T-cell (primary cell): ENCODE measurements around the gene ABCF2. TPM values are rescaled to one million over a fixed set of nuclear protein-coding genes. Genes with fewer than 3 reads are reported as not detected.

Experiments
- ATAC-seq, 4 experiments: fragments of 200-7000 bp in 3 of 4; fragments of 150-1000 bp in 1 of 4; cut with Tn5 transposase; replicated peaks in 1 of 4; 1 replicate in 3 of 4; 2 replicates in 1 of 4; pipeline ENCODE4 v1.10.0; 2021; ENCODE audit warnings: moderate library complexity in 3 of 4, mild to moderate bottlenecking in 2 of 4, moderate number of reproducible peaks in 1 of 4
- CTCF ChIA-PET, 2 donors: fragments of 300-600 bp; sonication (Branson Sonifier 250); formaldehyde crosslinking; loops; one replicate each; lab custom pipeline; 2022; ENCODE audit warnings: antibody characterized with exemption in 2 of 2; lab: Charles Lee
- POLR2A ChIA-PET, 2 donors: fragments of 300-600 bp; sonication (Branson Sonifier 250); formaldehyde crosslinking; loops; one replicate each; lab custom pipeline; 2022; ENCODE audit warnings: antibody characterized with exemption in 2 of 2; lab: Charles Lee
- DNase-seq, 35 experiments: peaks; one replicate each; pipeline versions ENCODE4 v3.0.0 to v3.0.0-alpha.2; 2013 to 2023
- H3K27ac ChIP-seq: one replicate; pipeline ENCODE4 v1.5.1; 2013; ENCODE audit warnings: low read length
- H3K27me3 ChIP-seq, 2 experiments: replicated peaks in 1 of 2; 1 replicate in 1 of 2; 2 replicates in 1 of 2; pipeline versions ENCODE4 v1.6.1 to v1.7.0; 2013; ENCODE audit warnings: low read length in 1 of 2, mixed read lengths in 1 of 2; ENCODE audit not compliant: control insufficient read depth in 2 of 2, insufficient read depth in 2 of 2; ENCODE audit errors: extremely low read depth in 1 of 2
- H3K36me3 ChIP-seq, 2 donors: 1 replicate in 1 of 2; 2 replicates in 1 of 2; pipeline versions ENCODE4 v1.6.1 to v1.7.0; 2013; ENCODE audit warnings: low read length in 1 of 2; ENCODE audit not compliant: control insufficient read depth in 2 of 2, insufficient read depth in 1 of 2; ENCODE audit errors: extremely low read depth in 1 of 2
- H3K4me1 ChIP-seq, 2 experiments: 1 replicate in 1 of 2; 2 replicates in 1 of 2; pipeline versions ENCODE4 v1.6.1 to v1.7.0; 2013; ENCODE audit warnings: low read length in 2 of 2, mixed read lengths in 1 of 2; ENCODE audit not compliant: insufficient read depth in 2 of 2, control insufficient read depth in 1 of 2; ENCODE audit errors: extremely low read depth in 1 of 2
- H3K4me3 ChIP-seq, 2 donors: 1 replicate in 1 of 2; 2 replicates in 1 of 2; pipeline versions ENCODE4 v1.5.1 to v1.7.0; 2013; ENCODE audit warnings: mild to moderate bottlenecking in 2 of 2, low read length in 1 of 2, moderate library complexity in 1 of 2; ENCODE audit not compliant: control insufficient read depth in 1 of 2; ENCODE audit errors: extremely low read depth in 1 of 2
- H3K9me3 ChIP-seq: 2 replicates; pipeline ENCODE4 v1.7.0; 2013
- H3K27ac Mint-ChIP-seq, 2 donors: one replicate each; pipeline ENCODE4 v1.8.0; 2020 to 2021; ENCODE audit warnings: mild to moderate bottlenecking in 2 of 2, mixed read lengths in 2 of 2
- H3K27me3 Mint-ChIP-seq, 2 donors: one replicate each; pipeline ENCODE4 v1.8.0; 2021 to 2022; ENCODE audit warnings: mixed read lengths in 2 of 2
- H3K36me3 Mint-ChIP-seq: one replicate; pipeline ENCODE4 v1.8.0; 2021; ENCODE audit warnings: mixed read lengths
- H3K4me1 Mint-ChIP-seq, 3 donors: one replicate each; pipeline ENCODE4 v1.8.0; 2020 to 2022; ENCODE audit warnings: mixed read lengths in 3 of 3, mild to moderate bottlenecking in 1 of 3
- H3K4me3 Mint-ChIP-seq, 3 donors: one replicate each; pipeline ENCODE4 v1.8.0; 2020 to 2022; ENCODE audit warnings: mild to moderate bottlenecking in 3 of 3, mixed read lengths in 3 of 3, moderate library complexity in 3 of 3
- H3K9me3 Mint-ChIP-seq, 3 donors: one replicate each; pipeline ENCODE4 v1.8.0; 2020 to 2022; ENCODE audit warnings: mixed read lengths in 3 of 3
- WGBS: methylation state at CpG from one replicate; pipeline ENCODE4 v1.1.5; 2013; ENCODE audit warnings: missing lambda C conversion rate; ENCODE audit not compliant: insufficient coverage; 5-methylcytosine and 5-hydroxymethylcytosine counted together
- total RNA-seq, 35 experiments: library from RNA in 6 of 35; stranded (reverse) in 6 of 35; fragments of 120-200 nt in 1 of 35; gene quantifications; one replicate each; pipeline versions ENCODE4 v1.2.1 to v1.2.4 and lab custom pipeline; 2013 to 2026

ABCF2 gene
- total RNA-seq, 5 donors from 2014 or later (not counting 1 experiment from before 2014, with no cell fraction given) = 22.9 to 39.7 (median 38.8) TPM

GRCh38 chr7:151209588-151209987 lies 17.4 kb downstream of the ABCF2 start:
- Histone ChIP-seq H3K27me3 (no peaks in the 10 kb centered on the region), H3K36me3 (peaks cover 0 to 19% of the 10 kb centered on the region in 2 donors), H3K27ac (no peak overlapping the region), H3K4me1 (peaks cover 3 to 43% of the 10 kb centered on the region in 2 experiments), H3K9me3 (no peaks in the 10 kb centered on the region), H3K4me3 (no peak overlapping the region)
- Mint-ChIP-seq H3K36me3 (peaks cover 21% of the 10 kb centered on the region), H3K27ac (peak overlapping the region in 1 of 2 donors; percentile 42), H3K9me3 (no peaks in the 10 kb centered on the region), H3K4me1 (peaks cover 27 to 41% (median 29%) of the 10 kb centered on the region in 3 donors), H3K4me3 (no peak overlapping the region), H3K27me3 (no peaks in the 10 kb centered on the region)
- ChIA-PET CTCF (interaction anchor here in 1 of 2 donors (0.7 kb wide), 1 partner anchor 11 kb away, joined by 4 read pairs; no protein-coding TSS in a partner anchor), POLR2A (no interaction called here)
- WGBS = 95% methylated on average over 4 of the region's 6 CpGs
- DNase-seq (no peak), ATAC-seq (no peak)

DNA sequence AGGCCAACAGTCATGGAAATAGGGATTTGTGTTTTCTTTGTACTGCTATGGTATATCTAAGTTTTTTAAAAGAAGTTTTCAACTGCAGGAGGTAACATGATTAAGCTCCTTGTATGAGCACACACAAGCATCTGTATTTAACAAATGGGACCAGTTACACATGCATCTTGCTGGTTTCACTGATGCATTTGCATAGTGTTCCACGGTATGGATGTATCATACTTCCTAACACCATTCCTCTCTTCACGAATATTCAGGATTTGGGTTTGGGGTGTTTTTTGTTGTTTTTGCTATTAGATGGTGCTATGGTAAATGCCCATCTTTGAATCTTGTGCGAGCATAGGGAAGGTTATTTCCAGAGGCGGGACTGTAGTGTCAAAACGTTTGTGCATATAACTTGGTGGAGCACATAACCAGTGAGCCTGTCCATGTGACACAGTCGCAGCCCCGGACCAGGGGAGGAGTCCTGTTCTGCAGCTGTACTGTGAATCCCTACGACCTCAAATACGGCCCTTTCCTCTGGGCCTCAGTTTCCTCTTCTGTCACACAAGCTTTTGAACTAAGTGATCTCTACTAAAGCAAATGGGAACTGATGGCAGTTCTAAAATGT lies 18.6 kb downstream of the ABCF2 start:
- WGBS = 71% methylated on average over 4 of the region's 9 CpGs
- Histone ChIP-seq H3K36me3 (peaks cover 0 to 7% of the 10 kb centered on the region in 2 donors), H3K4me3 (no peak overlapping the region), H3K27me3 (peaks cover 0 to 8% of the 10 kb centered on the region in 2 experiments), H3K9me3 (no peaks in the 10 kb centered on the region), H3K4me1 (peaks cover 3 to 43% of the 10 kb centered on the region in 2 experiments), H3K27ac (peak overlapping the region; percentile 89)
- ChIA-PET CTCF (interaction anchor here in 1 of 2 donors (2.2 to 3.5 kb wide), 2 partner anchors 18 to 35 kb away, joined by 11 to 26 read pairs; partner anchors contain the start of gene ABCF2), POLR2A (no interaction called here)
- DNase-seq (no peak), ATAC-seq (no peak)
- peaks cover 27 to 42% (median 29%) of the 10 kb centered on the region in 3 donors for H3K4me1 Mint-ChIP-seq
- H3K36me3 Mint-ChIP-seq = peaks cover 14% of the 10 kb centered on the region
- H3K9me3 Mint-ChIP-seq = no peaks in the 10 kb centered on the region
- no peak overlapping the region for H3K4me3 Mint-ChIP-seq
- peak overlapping the region in 1 of 2 donors; percentile 90 for H3K27ac Mint-ChIP-seq
- no peaks in the 10 kb centered on the region for H3K27me3 Mint-ChIP-seq

GRCh38 chr7:151207804-151208203 lies 19.2 kb downstream of the ABCF2 start:
- WGBS = 95% methylated on average over 11 of the region's 12 CpGs
- peaks cover 3 to 43% of the 10 kb centered on the region in 2 experiments for H3K4me1 ChIP-seq
- CTCF ChIA-PET = interaction anchor here in 1 of 2 donors (2.2 to 3.5 kb wide), 2 partner anchors 19 to 36 kb away, joined by 11 to 26 read pairs; partner anchors contain the start of gene ABCF2
- H3K4me3 Mint-ChIP-seq = peak overlapping the region in 1 of 3 donors; percentile 51
- peaks cover 0 to 2% of the 10 kb centered on the region in 2 donors for H3K36me3 ChIP-seq
- H3K27ac Mint-ChIP-seq = peak overlapping the region; percentile 90 to 91
- H3K36me3 Mint-ChIP-seq = peaks cover 10% of the 10 kb centered on the region
- no peak for ATAC-seq
- peaks cover 27 to 42% (median 29%) of the 10 kb centered on the region in 3 donors for H3K4me1 Mint-ChIP-seq
- no peak for DNase-seq
- H3K27me3 Mint-ChIP-seq = no peaks in the 10 kb centered on the region
- no peak overlapping the region for H3K4me3 ChIP-seq
- POLR2A ChIA-PET = no interaction called here
- no peaks in the 10 kb centered on the region for H3K9me3 ChIP-seq
- H3K27ac ChIP-seq = peak overlapping the region; percentile 89
- peaks cover 0 to 14% of the 10 kb centered on the region in 2 experiments for H3K27me3 ChIP-seq
- H3K9me3 Mint-ChIP-seq = no peaks in the 10 kb centered on the region

DNA sequence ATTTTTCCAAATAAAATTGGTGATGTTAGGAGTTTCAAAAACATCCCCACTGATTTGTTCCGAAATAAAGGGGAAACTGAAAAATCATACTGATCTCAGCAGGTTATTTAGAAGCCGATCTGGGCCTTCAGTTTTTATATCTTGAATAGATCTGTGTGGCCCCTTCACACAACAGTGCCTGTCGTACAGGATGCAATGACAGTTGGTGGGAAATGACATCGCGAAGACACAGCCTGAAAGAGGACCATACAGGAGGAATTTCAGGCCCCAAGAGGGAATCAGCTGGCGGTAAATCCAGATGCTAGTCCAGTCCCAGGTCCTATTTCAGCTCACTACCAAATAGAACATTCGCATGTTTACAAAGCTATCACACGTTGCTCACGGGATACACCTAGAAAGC lies 19.7 kb downstream of the ABCF2 start:
- peaks cover 27 to 42% (median 29%) of the 10 kb centered on the region in 3 donors for H3K4me1 Mint-ChIP-seq
- 25% methylated on average over 6 of the region's 9 CpGs for WGBS
- H3K4me3 ChIP-seq = no peak overlapping the region
- H3K36me3 Mint-ChIP-seq = peaks cover 10% of the 10 kb centered on the region
- peak overlapping the region in 2 of 3 donors; percentile 51 to 52 for H3K4me3 Mint-ChIP-seq
- H3K27me3 Mint-ChIP-seq = no peaks in the 10 kb centered on the region
- H3K27ac Mint-ChIP-seq = peak overlapping the region; percentile 90 to 91
- DNase-seq = peak in 3 of 35 experiments; percentile 20 to 39 (median 26)
- ChIA-PET CTCF (interaction anchor here in 1 of 2 donors (1.1 to 3.5 kb wide), 3 partner anchors 19 to 36 kb away, joined by 4 to 26 read pairs (median 11); partner anchors contain the start of gene ABCF2), POLR2A (interaction anchor here in 1 of 2 donors (1.1 kb wide), 1 partner anchor 20 kb away, joined by 5 read pairs; the partner anchor contains the start of gene ABCF2)
- peaks cover 0 to 2% of the 10 kb centered on the region in 2 donors for H3K36me3 ChIP-seq
- H3K27me3 ChIP-seq = peaks cover 0 to 15% of the 10 kb centered on the region in 2 experiments
- H3K9me3 ChIP-seq = no peaks in the 10 kb centered on the region
- no peaks in the 10 kb centered on the region for H3K9me3 Mint-ChIP-seq
- ATAC-seq = peak; percentile 57 to 74 (median 70)
- peak overlapping the region; percentile 89 for H3K27ac ChIP-seq
- peaks cover 3 to 43% of the 10 kb centered on the region in 2 experiments for H3K4me1 ChIP-seq

- Histone ChIP-seq H3K4me1 (peaks cover 3 to 43% of the 10 kb centered on the region in 2 experiments), H3K4me3 (no peak overlapping the region), H3K9me3 (no peaks in the 10 kb centered on the region), H3K27ac (peak overlapping the region; percentile 89), H3K36me3 (no peaks in the 10 kb centered on the region), H3K27me3 (peaks cover 0 to 15% of the 10 kb centered on the region in 2 experiments)
- no peaks in the 10 kb centered on the region for H3K9me3 Mint-ChIP-seq
- DNase-seq = peak in 25 of 35 experiments; percentile 10 to 65 (median 23)
- peak; percentile 64 to 79 (median 76) for ATAC-seq
- H3K4me1 Mint-ChIP-seq = peaks cover 27 to 42% (median 29%) of the 10 kb centered on the region in 3 donors
- no peaks in the 10 kb centered on the region for H3K27me3 Mint-ChIP-seq
- H3K4me3 Mint-ChIP-seq = peak overlapping the region; percentile 22 to 52 (median 51)
- ChIA-PET POLR2A (interaction anchor here in 1 of 2 donors (1.1 kb wide), 1 partner anchor 20 kb away, joined by 5 read pairs; the partner anchor contains the start of gene ABCF2), CTCF (interaction anchor here (0.7 to 3.5 kb wide), 5 partner anchors 20 to 100 kb away, joined by 4 to 26 read pairs (median 4); partner anchors contain the start of gene ABCF2 (in 1 of the 2))
- peak overlapping the region; percentile 90 to 91 for H3K27ac Mint-ChIP-seq
- peaks cover 7% of the 10 kb centered on the region for H3K36me3 Mint-ChIP-seq
- WGBS = 0% methylated on average over 2 of the region's 9 CpGs
These were observed 20.1 kb downstream of the ABCF2 start for GRCh38 chr7:151206914-151207313.

- Histone ChIP-seq H3K27ac (peak overlapping the region; percentile 89), H3K27me3 (peaks cover 0 to 15% of the 10 kb centered on the region in 2 experiments), H3K36me3 (no peaks in the 10 kb centered on the region), H3K9me3 (no peaks in the 10 kb centered on the region), H3K4me3 (no peak overlapping the region), H3K4me1 (peaks cover 3 to 43% of the 10 kb centered on the region in 2 experiments)
- DNase-seq = no peak
- ATAC-seq = no peak
- H3K9me3 Mint-ChIP-seq = no peaks in the 10 kb centered on the region
- peak overlapping the region; percentile 80 to 90 for H3K27ac Mint-ChIP-seq
- peak overlapping the region in 1 of 3 donors; percentile 51 for H3K4me3 Mint-ChIP-seq
- H3K27me3 Mint-ChIP-seq = peaks cover 0 to 4% of the 10 kb centered on the region in 2 donors
- 80% methylated on average over 1 of the region's 6 CpGs for WGBS
- peaks cover 4% of the 10 kb centered on the region for H3K36me3 Mint-ChIP-seq
- CTCF ChIA-PET = interaction anchor here in 1 of 2 donors (0.5 to 3.5 kb wide), 2 partner anchors 38 to 61 kb away, joined by 5 to 26 read pairs; no protein-coding TSS in a partner anchor
- POLR2A ChIA-PET = no interaction called here
- peaks cover 27 to 42% (median 29%) of the 10 kb centered on the region in 3 donors for H3K4me1 Mint-ChIP-seq
These were observed 21.3 kb downstream of the ABCF2 start for GRCh38 chr7:151205730-151206129.
